ENCODE data around the gene FOCAD.
"Not testable (repeated sequence)": the region's sequence is repeated elsewhere in the genome, so short reads cannot be mapped to it uniquely, and the experiment has no call there.

The FOCAD gene

DNA sequence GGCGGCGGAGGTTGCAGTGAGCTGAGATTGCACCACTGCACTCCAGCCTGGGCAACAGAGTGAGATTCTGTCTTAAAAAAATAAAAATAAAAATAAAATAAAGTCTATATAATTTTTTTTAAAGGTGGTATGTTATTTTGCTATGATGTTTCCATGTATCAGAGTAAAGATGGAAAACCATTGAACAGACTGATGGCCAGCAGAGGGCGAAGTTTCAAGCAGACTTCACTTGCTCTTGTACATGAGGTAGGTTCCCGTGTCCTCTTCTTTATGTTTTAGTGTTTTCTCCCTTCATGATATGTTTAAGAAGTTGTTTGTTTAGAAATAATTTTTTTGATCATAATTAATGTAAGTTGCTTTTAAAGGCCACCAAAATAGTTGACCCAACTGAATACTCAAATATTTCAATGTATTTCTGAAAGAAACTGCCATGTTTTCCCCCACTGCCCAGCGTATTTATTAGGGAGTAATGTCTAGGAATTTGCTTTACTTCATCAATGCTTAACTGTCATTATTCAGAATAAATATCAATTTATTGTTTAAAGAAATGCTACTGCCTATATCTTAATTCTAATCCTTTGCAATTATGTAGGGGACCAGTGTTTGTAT is 201.0 kb downstream of the FOCAD start:
- ATAC-seq (no peak), DNase-seq (peak; percentile 64)

DNA sequence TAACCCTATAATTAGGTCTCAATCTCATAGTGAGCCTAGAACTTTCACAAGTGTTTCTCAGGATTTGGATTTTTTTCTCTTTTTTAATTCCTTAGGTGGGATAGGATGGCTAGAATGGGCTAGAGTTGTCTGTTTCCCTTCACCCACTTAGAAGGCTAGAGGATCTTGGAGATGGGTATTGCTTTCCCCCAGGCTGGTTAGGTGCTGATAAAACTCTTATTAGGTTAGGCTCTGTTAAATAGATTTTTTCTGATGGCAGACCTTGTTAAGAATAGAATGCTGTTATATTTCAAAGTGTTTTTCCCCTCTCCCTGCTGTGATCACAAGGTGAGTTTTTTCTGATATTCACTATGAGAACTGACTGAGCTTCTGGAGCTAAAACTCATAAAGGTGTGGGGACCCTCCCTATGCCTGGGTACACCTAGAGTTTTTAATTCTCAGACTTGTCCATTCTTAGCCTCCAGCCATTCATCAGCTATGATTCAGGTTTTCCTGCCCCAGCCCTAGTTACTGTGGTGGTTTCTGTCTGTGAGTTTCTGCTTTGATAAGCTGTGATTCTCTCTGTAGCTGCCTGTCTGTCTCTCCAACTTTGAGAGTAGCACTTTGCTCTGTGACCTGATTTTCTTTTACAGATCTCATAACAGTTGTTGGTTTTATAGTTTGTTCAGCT is 215.0 kb downstream of the FOCAD start:
- ATAC-seq = peak; percentile 63

DNA sequence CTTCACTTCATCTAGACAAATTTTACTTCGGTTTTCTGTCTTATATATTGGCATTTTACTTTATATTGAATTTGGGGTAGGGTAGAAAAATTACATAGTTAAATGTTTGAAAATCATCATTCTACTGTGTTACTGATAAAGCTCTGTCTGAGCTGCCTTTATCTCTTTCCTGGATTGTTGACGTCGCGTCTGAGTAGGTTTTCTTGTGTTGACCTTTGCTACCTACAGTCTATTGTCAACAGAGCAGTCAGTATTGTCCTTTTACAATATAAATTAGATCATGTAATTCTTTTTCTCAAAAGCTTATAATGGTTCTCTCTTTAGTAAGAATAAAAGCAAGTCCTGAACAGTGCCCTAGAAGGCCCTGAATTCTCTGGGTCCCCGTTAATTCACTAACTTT is 219.2 kb downstream of the FOCAD start:
- DNase-seq (no peak), ATAC-seq (no peak)

More for the DNA sequence above, 215.0 kb downstream of the FOCAD start:
- no peak for DNase-seq

DNA sequence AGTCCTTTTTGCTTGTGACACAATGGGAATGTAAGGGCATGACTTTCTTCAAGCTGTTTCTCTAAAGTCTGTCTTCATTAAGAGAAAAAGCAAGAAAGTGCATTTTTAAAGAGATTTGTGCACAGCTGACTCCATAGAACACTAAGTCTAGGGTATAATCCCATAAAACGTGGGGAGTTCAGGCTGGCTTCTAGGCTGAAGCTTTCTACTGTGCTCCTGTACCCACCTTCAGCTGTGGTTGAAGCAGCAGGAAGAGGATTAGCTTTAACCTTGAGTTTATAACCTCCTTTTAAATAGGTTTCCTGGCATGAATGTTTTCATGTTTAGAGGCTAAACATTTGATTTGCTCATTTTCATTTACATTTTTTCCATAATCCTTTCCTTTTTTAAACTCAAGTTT is 220.9 kb downstream of the FOCAD start:
- ATAC-seq = no peak
- no peak for DNase-seq

DNA sequence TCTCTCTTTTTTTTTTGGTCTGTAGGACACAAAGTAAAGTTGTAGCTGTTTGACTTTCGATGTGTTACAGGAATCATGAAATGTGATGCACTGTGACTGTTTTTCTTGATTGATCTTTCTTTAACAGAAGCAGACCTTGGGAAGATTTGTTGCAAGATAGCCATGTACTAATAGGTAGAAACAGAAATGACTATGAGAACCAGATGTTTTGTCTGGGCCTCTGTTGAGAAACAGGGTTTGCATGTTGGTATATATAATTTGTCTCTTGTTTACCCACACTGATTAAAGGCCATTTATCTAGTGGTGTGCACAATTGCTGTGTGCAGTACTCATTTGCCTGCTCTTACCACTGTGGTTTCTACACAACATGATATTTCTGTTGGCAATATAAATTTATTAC is 222.3 kb downstream of the FOCAD start:
- ATAC-seq (no peak), DNase-seq (no peak)

DNA sequence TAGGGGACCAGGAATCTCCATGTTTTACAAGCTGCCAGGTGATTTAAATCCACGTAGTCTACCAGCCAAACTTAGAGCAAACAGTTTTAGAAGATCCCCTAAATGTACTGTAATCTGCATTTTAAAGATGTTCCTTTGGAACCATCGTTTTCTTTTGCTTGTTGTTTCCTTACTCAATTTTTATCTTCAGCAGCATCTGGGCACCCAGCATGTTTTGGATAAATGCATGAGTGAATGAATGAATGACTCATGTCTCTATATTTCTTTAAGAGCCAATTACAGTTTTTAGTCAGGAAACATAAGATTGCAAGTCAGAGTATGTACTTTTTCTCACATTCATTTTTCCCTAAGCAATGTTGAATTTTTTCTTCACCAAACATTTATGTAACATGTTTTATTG is 224.4 kb downstream of the FOCAD start:
- DNase-seq = no peak
- ATAC-seq = no peak

DNA sequence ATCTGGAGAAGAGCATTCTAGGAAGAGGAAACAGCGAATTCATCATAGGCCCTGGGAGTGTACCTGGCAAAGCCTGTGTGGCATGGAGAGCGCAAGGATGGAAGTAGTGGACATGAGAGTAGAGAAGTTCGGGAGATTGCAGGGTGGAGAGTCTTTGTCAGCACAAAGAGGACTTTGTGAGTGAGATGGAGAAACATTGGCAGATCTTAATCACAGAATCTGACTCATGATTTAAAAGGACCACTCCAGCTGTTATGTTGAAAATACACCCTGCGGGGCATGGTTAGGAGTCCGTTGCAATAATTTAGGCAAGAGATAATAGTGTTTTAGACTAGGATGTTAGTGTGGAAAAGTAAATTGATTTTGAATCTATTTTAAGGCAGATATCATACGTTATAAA is 230.5 kb downstream of the FOCAD start:
- ATAC-seq = no peak
- DNase-seq = no peak

DNA sequence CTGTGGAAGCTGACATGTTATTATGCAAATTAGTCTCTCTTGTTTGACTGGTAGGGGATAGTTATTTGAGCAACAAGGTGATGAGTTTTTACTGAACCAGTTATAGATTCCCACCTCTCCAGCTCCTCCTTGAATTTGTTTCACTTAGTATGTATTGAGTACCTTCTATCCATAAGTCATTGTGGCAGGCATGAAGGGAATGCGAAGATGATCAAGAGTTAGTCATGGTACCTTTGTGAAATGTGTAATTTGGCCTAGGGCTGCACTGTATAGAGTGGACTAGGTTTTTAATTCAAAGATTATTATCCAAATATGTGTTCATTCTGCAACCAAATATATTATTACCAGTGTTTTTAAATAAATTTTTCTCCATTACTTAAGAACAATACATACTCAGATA is 237.3 kb downstream of the FOCAD start:
- no peak for ATAC-seq
- DNase-seq = no peak

DNA sequence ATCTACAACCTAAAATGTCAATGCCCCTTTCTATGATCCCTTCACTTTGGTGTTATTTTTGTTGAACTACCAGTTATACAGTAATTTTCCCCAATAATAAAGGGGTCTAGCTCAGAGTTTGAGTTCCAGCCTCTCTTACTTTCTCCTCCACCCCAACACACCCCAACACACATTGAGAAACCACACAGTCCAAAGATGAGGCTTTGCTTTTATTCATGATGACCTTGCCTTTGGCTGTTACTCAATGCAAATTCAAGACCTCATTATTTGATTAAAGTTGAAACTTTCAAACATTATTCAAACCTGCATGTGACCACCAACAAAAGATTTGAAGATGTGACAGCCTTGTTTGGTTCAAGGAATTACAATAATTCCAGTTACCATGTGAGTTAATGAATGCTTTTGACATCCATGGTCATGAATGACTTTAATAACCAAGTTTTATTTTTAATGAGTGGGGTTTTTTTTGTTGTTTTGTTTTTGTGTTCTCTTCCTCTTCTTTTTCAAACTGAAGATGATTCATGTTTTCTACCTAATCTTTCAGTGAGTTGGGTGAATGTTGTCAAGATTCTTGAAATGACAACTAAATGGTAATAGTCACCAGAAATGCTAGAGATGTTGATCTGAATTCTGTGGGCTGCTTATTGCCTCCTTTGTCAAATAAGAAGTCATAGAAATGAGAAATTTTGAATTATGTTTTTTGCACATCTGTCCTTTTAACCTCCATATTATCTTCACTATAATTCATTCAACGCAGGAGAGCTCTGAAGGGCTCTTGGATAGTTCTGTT is 241.4 kb downstream of the FOCAD start:
- DNase-seq = no peak
- no peak for ATAC-seq

DNA sequence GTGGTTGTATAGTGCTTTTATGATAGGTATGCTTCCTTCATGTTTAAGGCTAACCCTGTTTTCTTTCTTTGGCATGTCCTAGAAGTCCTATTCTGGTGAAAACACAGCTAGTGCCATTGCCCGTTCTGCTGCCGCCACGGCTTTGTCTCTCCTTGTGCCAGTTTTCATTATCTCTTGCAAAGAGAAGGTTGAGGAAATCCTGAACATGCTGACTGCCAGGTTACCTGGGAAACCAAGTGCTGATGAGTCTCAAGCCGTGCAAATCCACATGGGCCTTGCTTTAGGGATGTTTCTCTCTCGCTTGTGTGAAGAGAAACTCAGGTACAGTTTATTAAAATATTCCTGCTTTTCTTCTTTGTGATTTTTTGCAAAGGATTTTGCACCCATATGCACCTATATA is 245.2 kb downstream of the FOCAD start:
- ATAC-seq = no peak
- no peak for DNase-seq

DNA sequence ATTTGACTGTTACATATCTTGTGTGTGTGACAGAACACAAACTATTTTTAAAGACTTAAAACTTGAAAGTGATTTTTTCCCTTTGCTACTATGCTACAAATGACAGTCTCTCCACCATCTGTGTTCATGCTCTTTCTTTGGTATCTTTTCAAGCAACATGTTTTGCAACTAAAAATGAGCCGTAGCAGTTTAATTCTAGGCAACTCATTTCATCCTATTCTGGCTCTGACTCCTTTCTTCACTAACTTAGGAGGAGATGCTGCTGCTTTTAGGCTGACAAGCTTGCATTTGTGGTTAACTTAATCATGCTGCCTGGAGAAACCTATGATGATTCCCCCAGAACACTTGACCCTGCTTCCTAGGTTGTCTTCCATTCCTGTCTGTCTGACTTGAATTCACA is 246.8 kb downstream of the FOCAD start:
- DNase-seq (no peak), ATAC-seq (no peak)

DNA sequence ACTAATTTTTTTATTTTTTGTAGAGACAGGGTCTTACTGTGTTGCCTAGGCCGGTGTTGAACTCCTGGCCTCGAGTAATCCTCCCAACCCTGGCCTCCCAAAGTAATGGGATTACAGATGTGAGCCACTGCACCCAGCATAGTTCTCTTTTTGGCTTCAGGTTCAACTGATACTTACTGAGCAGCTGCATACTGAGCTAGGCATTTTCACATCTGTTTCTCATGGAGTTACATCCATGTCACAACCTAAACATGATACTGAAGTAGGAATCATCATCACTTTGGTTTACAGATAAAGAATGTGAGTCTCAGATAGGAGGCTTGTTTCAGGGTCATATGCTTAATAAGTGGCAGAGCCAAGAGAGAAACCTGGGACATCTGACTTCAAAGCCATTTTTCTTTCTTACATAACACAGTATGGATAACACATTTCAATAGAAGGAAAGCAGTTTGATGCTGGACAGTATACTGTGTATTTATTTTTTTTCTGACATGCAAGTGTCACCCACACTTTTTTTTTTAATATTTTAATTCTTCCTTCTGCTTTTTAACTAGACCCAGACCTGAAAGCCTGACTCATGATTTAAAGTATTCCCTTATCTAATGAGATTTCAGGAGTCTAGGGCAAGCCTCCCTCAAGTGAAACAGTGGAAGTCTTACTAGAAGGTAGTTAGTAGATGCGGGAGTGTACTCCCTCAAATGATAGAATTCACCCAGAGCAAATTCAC is 256.6 kb downstream of the FOCAD start:
- ATAC-seq (no peak), DNase-seq (no peak)

DNA sequence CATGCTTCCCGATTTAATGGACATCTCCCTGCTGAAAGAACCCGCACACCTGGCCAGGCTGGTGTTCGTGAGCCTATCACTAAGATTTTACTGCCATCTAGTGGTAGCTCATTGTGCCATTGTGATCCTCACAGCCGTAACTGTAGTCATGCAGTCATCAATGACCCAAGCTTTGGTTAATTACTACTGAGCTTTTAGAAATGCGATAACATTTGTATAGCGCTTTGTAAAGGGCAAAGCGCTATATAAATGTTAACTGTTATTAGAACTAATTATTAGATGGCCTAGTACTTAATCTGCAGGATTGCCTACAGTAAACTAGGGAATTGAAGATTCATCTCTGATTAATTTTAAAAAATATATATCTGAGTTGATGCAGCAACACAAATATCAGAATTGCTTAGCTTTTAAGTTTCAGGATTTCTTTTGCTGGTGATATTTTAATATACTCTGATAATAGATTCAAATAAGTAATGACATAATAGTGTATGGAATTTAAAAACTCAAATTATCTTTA is 257.2 kb downstream of the FOCAD start:
- ATAC-seq (peak; percentile 91), DNase-seq (peak; percentile 32)

DNA sequence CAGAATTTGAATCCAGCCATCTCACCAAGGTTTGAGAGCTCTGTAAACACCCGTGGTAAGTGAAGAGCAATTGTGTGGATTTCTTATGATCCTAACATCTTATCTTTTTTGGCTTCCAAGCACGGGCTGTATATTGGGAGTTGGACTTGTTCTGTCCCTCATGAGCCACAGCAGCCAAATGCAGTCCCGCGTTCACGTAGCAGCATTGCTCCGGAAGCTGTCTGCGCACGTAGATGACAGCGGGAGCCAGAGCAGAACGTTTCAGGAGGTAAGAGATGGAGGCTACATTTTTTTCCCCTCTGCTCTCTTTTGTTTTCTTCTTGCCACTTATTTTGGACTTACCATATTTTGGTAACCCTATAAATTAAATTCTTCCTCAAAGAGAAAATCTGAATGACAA is 260.4 kb downstream of the FOCAD start:
- ATAC-seq = no peak
- DNase-seq = no peak

DNA sequence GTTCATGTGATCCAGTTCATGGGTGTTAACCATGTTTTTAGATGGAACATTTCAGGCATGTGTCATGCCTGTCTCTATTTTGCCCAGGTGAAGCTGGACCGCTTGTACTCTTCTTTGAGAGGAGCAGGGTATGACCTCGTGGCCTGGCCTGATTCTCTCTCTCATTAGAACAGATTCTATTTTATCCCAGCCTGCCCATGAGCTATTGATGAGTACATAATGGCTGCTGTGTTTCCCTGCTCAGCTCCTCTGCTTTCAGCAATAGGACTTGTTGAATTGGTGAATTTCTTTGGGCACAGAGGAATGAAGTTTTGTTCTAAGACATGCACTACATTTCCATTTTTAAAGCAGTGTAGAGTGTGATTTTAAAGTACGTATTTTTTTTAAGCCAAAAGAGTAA is 261.2 kb downstream of the FOCAD start:
- no peak for ATAC-seq
- no peak for DNase-seq

DNA sequence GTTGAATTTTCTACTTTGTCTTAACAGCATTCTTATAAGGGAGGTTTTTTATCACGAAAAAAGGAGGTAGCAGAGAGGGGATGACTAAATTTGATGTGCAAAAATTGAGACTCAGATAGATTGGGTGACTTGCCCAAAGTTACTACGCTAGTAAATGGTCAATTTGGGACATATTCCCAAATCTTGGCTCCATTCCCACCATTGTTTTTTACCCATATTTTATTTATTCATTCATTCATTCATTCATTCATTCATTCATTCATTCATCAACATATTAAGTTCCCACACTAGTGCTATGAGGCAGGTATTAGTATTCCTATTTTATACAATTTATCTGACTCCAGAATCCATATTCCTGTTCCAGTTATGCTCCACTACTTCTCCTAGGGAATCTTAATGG is 261.8 kb downstream of the FOCAD start:
- DNase-seq (no peak), ATAC-seq (no peak)

DNA sequence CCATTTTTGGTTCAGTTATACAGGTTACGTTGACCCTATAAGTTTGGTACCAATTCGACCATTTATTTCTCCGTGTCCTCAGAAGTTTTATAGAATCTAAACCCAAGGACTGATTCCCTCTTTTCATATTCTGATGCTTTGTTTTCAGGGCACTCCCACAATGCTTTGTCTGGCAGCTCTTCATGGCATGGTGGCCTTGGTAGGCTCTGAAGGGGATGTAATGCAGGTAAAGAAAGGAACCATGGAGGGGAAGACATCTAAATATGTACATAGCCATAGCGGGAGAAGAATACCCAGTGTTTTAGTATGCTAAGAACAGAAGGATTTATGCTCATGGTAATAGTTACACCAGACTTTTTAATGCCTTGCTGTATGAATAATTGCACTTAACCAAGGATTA is 264.6 kb downstream of the FOCAD start:
- ATAC-seq (no peak), DNase-seq (no peak)

DNA sequence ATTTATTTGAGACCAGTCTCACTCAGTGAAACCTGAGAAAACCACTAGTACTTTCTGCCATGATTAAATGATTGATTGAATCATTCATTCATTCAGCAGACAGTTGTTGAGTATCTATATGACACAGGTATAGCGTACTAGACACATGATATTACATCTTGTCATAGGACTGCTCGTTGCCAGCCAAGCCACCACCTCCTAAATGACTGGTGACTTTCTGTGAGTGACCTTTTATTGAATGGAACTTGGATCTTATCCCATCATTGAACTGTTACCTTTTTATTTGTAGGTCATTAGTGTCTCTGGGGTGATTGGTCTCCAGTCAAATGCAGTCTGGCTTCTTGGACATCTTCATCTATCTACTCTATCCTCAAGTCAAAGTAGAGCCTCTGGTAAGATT is 266.6 kb downstream of the FOCAD start:
- DNase-seq (no peak), ATAC-seq (no peak)

DNA sequence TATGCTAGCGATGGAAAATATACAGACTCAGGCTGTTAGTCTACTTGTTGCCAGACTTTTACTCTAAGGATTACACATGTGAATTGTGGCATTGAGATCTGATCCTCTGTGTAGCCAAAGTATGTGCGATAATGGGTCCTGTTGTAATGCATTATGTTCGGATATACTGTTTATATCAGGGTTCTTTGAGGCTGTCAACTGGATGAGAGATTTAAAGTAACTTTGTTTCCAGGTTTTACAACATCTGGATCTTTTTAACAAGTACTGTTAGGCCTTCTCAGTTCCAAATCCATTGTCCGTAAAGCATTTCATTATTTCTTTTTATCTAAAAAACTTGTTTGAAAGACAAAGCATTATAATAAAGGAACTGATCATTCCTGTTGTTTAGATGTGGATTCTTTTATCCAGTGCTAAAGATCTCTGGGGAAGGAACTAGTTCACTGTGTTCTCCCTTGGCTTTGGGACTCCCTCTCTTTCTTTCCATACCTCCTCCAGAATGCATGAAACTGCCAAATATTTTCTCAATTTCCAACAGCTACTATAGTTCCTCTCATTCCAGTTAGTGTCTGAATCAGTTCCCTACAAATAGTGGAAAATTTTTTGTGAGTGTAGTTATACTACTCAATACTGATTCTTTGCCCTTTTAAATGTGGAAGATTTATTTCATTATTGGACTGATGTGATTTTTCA is 278.6 kb downstream of the FOCAD start:
- DNase-seq (no peak), ATAC-seq (no peak)

DNA sequence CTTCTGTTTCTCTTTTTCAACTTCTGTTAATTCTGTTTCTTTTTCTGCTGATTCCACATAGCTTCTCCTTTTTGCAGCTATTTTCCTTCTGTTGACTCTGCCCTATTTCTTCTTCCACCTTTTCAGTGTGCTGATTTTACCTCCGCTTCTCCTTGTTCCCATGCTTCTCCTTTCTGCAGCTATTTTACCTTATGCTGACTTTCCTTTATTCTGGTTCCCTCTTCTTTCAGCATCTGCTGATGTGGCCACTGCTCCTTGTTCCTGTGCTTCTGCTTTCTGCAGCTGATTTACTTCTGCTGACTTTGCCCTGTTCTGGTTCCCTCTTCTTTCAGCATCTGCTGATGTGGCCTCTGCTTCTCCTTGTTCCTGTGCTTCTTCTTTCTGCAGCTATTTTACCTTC is 288.6 kb downstream of the FOCAD start:
- ATAC-seq = no peak
- DNase-seq = no peak

DNA sequence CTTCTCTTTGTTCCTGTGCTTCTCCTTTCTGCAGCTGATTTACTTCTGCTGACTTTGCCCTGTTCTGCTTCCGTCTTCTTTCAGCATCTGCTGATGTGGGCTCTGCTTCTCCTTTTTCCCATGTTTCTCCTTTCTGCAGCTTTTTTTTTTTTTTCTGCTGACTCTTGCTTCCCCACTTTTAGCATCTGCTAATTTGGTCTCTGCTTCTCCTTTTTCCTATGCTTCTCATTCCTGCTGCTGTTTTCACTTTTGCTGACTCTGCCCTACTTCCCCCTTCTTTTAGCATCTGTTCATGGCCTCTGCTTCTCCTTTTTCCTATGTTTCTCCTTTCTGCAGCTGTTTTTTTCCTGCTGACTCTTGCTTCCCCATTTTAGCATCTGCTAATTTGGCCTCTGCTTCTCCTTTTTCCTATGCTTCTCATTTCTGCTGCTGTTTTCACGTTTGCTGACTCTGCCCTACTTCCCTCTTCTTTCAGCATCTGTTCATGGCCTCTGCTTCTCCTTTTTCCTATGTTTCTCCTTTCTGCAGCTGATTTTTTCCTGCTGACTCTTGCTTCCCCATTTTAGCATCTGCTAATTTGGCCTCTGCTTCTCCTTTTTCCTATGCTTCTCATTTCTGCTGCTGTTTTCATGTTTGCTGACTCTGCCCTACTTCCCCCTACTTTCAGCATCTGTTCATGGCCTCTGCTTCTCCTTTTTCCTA is 289.3 kb downstream of the FOCAD start:
- not testable (repeated sequence) for ATAC-seq, DNase-seq
